ENCODE results near the gene CCDC127. TPM values are rescaled to one million over a fixed set of nuclear protein-coding genes. Genes with fewer than 3 reads are reported as not detected.

The CCDC127 gene
- total RNA-seq, 1 donor from 2014 or later: 6.5 TPM

- DNase-seq (ENCODE audit: low spot score): peak; percentile 78
Measured at GRCh38 chr5:159448-160172, 58.3 kb downstream of the CCDC127 start.

- peak; percentile 64 for DNase-seq (ENCODE audit: low spot score)
Measured at GRCh38 chr5:158807-159447, 59.0 kb downstream of the CCDC127 start.

DNA sequence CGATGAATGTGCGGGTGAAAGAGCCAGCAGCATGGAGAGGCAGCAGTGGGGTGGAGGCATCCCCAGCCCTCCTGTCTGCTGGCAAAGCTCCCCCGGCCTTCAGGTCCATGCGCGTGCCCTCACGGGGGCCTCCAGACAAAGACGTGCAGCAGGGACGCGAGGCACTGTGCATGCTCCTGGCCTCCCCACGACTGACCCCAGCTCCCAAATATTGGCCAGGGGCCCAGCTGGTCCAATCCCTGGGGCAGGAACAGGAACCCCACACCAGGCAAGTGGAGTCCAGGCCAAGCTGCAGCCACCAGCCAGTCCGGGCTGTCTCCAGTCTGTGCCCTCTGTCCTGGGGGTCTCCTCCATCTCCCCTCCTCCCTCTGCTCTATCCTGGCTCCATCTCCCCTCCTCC lies 60.2 kb downstream of the CCDC127 start:
- DNase-seq (ENCODE audit: low spot score): peak; percentile 47

DNA sequence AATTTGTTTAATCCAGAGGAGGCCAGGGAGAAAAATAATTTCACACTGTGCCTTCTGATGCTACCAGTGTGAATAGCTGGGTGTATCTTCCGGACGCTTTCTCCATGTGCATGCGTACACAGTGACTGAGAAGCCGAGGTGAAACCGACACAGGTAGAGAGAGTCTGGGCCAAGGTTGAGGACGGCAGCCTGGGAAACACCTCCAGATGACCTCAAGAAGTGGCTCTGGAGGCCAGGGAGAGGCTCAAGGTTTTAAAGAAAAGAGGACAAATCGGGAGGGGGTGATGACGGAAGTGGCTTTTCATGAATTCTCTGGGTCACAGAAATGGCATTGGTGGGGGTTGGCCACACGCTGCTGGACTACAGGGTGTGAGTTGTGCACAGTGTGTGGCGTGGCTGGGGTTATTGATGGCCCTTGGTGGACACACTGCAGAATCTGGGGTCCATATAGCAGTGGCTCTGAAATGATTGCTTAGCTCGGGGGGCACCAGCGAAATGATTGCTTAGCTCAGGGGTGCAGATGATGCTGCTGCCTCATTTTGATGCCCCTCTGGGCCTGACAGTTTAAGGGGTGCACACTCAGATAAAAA lies 60.7 kb downstream of the CCDC127 start:
- peak; percentile 53 for DNase-seq (ENCODE audit: low spot score)

GRCh38 chr5:156411-157072 lies 61.4 kb downstream of the CCDC127 start:
- peak; percentile 79 for DNase-seq (ENCODE audit: low spot score)

DNA sequence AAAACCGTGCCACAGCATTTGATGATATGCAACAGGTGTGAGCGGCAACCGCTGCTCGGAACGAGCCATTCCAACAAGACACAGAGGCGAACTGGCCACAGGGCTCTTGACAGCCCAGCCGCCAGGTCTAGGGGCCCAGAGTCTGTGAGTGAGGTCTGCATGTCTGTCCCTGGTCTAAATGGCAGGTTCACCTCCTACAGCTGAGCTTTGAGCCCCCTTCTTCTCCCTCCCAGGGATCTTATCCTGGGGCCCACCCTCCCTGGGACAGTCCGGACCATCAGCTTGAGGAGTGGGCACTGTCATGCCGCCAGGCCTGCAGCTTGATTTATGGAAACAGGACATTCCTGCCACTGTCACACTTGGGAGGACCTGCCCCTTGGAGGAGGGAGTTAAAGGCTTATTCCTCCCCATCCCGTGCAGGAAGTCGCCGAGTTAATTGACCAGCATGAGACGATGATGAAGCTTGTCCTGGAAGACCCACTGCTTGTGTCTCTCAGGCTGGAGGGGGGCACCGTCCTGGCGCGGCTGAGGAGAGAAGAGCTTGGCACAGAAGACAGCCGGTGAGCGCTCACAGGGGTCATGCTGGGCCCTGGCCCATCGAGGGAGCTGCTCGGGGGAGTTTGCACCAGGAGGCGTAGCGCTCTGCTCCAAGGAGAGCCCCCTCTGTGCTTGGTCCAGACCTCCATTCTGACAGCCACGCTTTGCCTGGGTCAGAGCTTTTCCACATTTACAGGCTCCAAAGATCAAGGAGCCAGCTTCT lies 62.1 kb downstream of the CCDC127 start:
- peak; percentile 89 for DNase-seq (ENCODE audit: low spot score)

GRCh38 chr5:154826-155225 lies 63.1 kb downstream of the CCDC127 start:
- peak; percentile 45 for DNase-seq (ENCODE audit: low spot score)

DNA sequence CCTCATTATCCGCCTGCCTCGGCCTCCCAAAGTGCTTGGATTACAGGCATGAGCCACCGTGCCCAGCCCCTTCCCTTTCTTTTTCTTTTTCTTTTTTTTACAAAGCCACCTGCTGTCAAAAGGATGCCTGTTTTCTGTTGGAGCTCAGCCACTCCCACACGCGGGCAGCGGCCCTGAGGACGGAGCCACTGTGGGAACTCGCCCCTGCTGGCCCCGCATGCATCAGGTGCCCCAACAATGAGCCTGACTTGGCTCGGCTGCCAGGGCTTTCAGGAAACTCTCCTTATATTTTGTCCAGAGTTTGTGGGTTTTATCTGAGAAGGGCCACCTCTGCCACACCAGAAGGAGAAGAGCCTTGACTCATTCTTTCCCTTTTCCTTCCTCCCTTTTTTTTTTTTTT lies 63.7 kb downstream of the CCDC127 start:
- DNase-seq (ENCODE audit: low spot score): peak; percentile 65

DNA sequence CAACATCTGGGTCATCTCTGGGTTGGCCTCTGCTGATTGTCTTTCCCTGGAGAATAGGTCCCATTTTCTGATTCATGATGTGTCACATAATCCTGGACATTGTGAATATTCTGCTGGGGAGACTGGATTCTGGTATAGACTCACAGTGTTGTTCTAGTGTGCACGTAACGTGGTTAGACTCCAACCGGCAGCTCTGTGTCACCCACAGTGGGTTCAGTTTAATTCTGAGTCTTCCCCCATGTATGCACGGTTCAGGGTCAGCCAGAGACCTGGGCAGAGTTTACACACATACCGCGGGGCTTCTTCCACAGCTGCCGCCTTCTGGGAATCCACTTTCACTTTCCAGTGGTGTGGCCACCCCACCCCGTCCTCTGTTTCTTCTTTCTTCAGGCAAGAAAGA lies 64.7 kb downstream of the CCDC127 start:
- peak; percentile 79 for DNase-seq (ENCODE audit: low spot score)

- DNase-seq (ENCODE audit: low spot score): peak; percentile 33
Measured at GRCh38 chr5:152077-152476, 65.9 kb downstream of the CCDC127 start.

GRCh38 chr5:150746-151145 lies 67.2 kb downstream of the CCDC127 start:
- peak; percentile 18 for DNase-seq (ENCODE audit: low spot score)

DNA sequence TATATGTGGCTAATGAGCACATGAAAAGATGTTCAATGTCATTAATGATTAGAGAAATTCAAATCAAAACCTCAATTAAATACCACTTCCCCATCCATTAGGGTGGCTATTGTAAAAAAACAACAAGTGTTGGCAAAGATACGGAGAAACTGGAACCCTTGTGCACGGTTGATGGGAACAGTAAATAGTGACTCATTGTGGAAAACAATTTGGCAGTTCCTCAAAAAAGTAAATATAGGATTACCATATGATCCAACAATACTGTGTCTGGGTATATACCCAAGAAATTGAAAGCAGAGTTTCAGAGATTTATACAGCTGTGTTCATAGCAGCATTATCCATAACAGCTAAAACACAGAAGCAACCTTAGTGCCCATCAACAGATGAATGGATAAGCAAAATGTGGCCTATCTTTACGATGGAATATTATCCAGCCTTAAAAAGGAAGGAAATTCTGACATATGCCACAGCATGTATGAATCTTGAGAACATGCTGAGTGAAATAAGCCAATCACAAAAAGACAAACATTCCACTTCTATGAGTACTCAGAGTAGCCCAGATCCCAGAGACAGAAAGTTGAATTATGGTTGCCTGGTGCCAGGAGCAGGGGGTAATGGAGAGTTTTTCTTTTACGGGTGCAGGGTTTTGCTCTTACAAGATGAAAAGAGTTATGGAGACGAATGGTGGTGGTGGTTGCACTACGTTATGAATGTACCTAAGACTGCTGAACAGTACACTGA lies 68.0 kb downstream of the CCDC127 start:
- no peak for DNase-seq (ENCODE audit: low spot score)

- no peak for DNase-seq (ENCODE audit: low spot score)
Measured at GRCh38 chr5:147751-148150, 70.2 kb downstream of the CCDC127 start.

Other genes starting within 250 kb of the CCDC127 start
- not detected for gene PLEKHG4B, start 126.0 kb downstream of the CCDC127 start, total RNA-seq
- gene LRRC14B, start 26.7 kb downstream of the CCDC127 start, total RNA-seq: not detected
- 112 TPM for gene SDHA, start 167 bp upstream of the CCDC127 start, total RNA-seq
- gene PDCD6, start 53.5 kb upstream of the CCDC127 start, total RNA-seq: 66.7 TPM
- gene AHRR, start 103.6 kb upstream of the CCDC127 start, total RNA-seq: 4.5 TPM
- gene EXOC3, start 225.0 kb upstream of the CCDC127 start, total RNA-seq: 58.5 TPM

Data from mesenteric fat pad (tissue), 1 donor.